ENCODE data around the gene NT5DC3.

The NT5DC3 gene

DNA sequence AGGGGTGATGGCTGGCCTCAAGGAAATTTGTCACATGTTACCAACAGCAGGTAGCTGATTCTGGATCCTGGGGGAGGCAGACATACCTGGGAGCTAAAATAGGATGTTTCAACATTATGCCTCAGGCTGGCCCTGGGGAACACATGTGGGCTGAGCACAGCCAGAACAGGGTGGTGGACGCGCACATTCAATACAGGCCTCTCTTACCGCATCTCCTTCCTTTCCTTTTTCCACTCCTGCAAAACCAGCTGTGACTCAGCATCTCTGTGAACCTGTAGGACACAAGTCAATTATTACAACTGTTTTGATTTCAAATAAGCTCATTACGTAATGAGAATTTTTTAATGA is 61.0 kb downstream of the NT5DC3 start:
- DNase-seq = no peak

DNA sequence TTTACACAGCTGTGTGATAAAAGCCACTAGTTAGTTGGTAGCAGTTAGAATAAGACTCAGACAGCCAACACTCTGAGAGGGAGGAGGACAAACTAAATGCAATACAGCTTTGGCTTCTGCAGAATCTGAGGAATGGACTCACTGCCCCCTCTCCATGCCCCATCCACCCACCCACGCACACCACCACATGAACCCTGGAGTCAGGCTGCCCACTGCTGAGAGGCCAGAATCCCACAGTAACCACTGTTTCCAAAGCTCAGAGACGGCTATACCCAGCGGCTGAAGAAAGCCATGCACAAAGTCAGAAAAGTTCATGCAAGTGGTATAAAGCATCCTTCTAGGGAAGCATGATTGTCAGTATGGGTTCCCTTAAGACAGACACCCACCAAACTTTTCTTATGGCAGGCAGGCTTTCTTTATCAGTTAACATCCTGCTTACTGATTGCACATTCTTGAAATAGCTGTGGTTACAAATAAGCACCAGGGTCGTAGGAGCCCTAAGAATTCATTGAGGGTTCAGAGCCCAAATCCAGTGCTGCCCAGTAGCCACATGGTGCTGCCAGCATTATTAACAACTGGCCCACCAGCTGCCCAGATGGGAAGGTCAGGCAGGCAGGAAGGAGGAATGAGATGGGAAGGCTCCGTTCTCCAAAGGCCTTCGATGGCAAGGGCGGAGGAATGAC is 61.5 kb downstream of the NT5DC3 start:
- no peak for DNase-seq

GRCh38 chr12:103778781-103779180 is 62.3 kb downstream of the NT5DC3 start:
- no peak for DNase-seq

DNA sequence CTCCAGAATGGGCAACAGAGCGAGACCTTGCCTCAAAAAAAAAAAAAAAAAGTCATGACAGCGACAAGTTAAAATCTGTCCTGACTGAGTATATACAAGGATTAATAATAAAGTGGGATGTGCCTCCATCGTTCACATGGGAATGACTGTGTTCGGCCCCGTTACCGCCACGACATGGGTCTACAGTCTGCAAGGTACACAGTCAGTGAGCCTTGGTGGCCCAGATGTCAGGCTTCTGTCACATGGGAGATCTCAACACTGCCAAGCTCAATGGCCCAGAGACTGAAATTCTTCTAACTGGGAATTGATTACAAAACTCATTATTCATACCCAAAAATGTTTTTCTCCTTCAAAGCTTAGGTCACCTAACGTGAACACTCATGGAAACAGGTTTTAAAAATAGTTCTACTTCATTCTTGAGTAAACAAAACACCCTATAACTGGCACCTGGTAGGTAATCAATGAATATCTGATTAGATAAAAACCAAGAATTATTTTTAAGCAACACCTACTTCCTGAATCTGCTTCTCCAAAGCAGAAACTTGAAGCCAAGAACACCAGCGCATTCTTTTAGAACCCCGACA is 66.0 kb downstream of the NT5DC3 start:
- no peak for DNase-seq

- DNase-seq = no peak
These were observed 67.7 kb downstream of the NT5DC3 start for GRCh38 chr12:103773109-103773910.

DNA sequence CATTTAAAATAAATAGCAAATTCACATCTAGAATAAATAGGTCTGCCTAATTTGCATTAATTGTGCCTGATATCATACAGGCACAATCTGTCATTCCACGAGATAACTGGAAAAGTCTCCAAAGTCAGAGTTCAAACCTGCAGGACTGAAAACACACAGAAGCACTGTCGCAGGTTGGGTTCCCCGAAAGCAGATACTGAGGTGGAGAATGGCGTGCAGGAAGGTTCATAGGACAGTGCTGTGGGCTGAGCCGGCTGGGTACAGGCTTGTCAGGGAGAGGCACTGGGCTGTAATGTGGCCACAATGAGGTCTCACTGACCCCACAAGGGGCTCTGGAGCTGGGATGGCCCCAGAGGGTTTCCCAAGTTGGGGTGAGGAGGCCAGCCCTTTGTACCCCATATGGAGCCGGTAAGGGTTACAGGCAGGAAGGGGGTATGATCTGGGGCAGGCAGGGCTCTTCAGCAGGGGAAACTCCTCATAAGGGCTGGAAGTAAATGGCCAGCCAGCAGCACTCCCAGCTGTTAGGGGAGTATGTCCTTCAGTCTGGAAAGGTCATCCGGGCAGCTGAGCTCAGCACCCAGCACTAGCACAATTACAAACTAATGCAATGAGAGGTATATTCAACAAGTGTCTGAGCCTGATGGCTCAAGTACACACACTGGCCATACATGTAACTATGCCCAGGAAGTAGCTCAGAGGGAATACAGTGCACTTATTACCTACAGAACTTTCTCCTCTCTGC is 68.5 kb downstream of the NT5DC3 start:
- DNase-seq = no peak

- DNase-seq = peak; percentile 8
These were observed 69.6 kb downstream of the NT5DC3 start for GRCh38 chr12:103771466-103771865.

DNA sequence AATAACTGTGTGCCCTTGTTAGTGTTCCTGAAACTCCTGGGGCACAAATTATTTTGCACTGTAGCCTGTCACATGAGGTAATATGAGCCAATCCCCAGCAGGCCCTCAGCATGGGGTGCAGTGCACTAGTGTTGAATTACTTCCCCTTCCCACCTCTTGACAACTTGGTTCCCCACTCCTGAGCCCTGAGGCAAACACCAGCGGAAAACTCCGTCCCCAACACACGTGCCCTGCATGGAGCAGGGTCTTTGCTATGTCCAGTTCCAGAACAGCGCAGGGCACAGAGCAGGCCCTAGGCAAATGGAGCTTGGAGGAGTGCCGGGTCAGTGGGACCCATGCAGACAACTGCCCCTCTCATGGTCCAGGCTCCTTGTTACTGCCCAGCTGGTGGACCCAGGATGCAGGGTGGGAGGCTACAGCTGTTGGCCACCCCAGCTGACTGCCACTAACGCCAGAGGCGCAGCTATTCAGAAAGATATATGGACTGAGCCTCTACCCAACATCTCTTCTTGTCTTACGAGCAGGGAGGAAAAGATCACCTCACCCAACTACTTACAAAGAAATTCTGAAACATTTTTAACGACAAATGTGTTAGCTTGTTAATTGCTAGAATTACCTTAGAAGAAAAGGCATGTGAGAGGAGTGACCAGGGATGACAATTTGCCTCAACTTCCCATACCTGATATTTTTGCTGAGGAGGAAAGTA is 71.6 kb downstream of the NT5DC3 start:
- DNase-seq = no peak

DNA sequence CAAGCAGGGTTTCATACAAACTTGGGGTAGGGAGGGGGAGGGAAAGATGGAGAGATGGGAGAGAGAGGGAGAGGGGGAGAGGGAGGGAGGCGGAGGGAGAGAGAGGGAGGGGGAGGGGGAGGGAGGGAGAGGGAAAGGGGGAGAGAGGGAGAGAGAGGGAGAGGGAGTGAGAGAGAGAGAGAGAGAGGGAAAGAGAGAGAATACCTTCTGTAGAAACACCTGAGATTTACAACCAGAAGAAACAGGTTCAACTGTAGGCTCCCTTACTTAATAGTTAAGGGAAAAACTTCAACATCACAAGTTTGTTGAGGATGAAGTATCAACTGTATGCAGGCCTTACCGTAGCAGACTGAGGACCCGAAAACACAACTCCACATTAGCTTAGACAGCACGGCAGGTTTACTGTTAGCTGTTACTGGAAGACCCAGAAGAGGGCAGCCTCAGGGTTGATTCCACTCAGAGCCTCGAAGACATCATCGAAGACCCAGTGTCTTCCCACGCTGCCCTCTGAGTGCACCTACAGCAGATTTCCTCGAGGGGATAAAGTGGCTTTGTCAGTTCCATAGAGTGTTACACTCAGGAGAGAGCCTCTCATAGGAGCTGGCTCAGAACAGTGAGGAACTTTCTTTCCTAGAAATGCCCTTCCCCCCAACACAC is 72.4 kb downstream of the NT5DC3 start:
- no peak for DNase-seq

GRCh38 chr12:103766028-103766427 is 75.0 kb downstream of the NT5DC3 start:
- no peak for DNase-seq

DNA sequence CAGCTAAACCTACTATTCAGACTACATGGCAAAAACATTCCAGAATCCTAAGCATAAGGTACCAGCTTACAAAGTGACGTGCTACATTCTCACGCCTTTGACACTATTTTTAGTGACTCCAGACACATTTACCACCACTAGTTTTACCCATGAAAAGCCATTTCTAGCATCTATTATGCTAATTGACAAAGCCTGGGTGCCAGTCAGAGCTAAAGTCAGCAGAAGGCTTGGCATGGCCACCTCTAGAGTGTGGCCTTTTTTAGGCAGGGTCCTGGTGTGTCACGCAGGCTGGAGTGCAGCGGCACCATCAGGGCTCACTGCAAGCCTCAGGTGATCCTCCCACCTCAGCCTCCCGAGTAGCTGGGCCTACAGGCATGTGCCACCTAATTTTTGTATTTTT is 75.7 kb downstream of the NT5DC3 start:
- DNase-seq = no peak

DNA sequence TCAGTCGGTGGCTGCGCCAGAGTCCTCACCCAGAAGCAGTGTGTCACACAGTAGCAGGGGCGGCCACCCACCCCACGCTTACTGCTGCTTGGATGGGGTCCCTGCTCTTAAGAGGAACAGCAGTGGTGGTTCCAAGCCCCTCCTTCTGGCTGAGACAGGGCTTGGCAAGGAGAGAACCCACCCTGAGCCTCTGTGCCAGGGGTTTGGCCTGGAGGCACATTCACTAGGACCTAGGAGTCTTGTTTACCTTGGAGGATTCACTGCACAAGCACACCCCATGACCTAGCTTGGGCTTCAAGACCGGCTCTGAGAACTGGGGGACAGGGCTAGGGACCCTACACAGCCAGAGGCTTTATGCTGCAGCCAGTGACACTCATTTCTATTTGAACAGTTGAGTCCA is 78.6 kb downstream of the NT5DC3 start:
- DNase-seq = no peak

DNA sequence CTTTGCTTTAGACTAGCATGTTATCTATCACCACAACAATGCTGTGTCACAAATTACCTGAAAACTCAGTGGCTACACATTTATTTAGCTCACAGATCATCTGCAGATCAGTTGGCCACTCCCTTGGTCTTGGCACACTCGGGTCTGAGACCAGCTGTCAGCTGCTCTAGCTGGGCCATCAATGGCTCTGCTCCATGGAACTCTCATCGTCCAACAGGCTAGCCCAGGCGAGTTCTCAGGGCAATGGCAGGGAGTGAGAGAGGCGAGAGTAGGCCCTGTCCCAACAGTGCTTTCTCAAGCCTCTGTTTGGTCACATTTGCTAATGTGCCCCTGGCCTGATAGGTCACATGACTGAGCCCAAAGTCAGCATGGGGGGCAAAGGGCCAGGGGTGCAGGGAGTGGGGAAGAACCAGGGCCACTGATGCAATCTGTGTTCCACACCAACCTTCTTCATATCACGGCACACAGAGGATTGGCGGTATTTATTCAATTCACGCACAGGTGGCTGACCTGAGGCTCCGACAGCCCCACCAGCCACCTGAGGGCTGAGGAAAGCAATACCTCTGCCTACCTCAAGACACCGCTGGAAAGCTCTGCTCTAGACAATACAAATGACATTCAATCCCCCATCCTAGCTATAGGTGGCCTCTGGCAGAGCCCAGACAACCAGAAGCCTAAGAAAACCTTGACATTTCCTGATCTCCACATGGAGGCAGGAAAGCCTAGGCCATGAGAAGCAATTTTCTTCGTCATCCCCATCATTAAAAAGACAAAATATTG is 82.5 kb downstream of the NT5DC3 start:
- DNase-seq = no peak

DNA sequence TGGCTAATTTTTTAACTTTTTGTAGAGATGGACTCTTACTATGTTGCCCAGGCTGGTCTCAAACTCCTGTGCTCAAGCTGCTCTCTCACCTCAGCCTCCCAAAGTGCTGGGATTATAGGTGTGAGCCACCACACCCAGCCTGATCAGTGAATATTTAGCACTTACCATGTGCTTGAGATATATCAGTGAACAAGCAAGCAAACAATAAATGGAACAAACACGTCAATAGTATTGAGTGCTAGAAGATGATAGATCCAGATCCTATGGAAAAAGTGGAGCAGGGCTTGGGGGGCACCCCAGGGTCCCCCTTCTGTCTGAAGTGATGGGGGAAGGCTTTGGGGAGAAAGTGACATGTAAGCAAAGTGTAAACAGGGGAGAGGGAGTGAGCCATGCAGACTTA is 83.8 kb downstream of the NT5DC3 start:
- DNase-seq = no peak

DNA sequence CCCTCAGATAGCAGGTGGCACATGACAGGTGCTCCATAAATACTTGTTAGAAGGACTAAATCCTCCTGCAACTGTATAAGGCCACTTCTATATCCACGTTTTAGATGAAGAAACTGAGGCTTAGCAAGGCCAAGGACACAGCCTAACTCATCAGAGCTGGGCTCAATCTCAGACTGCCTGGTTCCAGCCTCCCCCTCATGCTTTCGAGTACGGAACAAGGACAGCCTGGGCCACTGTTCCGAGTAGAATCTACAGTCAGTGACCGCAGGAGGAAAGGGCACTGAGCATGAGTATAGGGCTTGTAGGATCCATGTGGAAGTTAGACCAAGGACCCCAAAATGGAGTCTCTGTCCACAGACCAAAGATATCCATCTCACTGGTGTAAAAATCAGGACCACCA is 84.6 kb downstream of the NT5DC3 start:
- no peak for DNase-seq

DNA sequence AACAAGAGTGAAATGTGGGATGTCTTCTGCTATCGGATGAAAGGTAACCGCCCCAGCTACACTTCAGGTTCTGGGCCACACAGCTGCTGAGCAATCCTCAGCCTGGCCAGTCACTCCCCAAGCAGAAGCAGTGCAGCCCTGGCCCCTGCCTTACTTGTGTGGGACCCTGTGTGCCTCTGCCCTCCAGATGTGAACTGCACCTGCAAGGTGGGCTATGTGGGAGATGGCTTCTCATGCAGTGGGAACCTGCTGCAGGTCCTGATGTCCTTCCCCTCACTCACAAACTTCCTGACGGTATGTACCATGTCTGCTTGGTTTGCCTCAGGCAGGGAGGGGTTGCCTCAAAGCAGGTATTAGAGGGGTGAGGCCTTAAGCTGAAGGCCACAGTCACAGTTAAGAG is 85.6 kb downstream of the NT5DC3 start:
- DNase-seq = no peak

DNA sequence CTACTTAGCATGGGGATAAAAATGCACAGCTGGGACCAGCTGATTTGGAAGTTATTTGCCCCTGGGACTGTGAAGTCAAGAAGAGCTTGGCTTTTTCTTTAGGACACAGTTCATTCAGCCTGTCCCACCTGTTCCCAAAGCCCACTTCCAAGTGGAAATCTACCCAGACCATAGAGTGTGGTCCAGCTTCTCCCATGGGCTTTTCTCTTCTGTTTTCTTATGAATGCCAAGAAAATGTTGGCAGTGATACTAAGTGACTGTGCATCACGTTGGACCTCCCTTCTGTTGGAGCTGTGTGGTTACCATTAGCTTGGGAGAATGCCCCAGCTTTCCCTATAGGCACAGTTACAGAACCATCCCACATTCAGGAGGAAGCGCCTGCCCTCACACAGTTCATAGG is 89.4 kb downstream of the NT5DC3 start:
- DNase-seq = no peak

GRCh38 chr12:103751171-103751570 is 89.9 kb downstream of the NT5DC3 start:
- DNase-seq = no peak

DNA sequence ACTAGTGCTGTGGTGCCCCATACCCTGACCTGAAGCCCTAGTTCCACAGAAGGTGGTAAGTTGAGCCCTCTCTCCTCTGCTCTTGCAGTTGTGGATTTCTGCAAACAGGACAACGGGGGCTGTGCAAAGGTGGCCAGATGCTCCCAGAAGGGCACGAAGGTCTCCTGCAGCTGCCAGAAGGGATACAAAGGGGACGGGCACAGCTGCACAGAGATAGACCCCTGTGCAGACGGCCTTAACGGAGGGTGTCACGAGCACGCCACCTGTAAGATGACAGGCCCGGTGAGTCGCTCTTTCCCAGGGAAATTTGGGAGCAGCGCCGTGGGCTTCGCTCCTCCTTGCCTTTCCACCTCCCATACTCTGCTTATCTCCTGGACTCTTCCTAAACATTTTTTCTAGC is 92.2 kb downstream of the NT5DC3 start:
- DNase-seq = no peak

- DNase-seq = no peak
These were observed 93.0 kb downstream of the NT5DC3 start for GRCh38 chr12:103748002-103748401.

GRCh38 chr12:103745962-103746361 is 95.1 kb downstream of the NT5DC3 start:
- DNase-seq = no peak

DNA sequence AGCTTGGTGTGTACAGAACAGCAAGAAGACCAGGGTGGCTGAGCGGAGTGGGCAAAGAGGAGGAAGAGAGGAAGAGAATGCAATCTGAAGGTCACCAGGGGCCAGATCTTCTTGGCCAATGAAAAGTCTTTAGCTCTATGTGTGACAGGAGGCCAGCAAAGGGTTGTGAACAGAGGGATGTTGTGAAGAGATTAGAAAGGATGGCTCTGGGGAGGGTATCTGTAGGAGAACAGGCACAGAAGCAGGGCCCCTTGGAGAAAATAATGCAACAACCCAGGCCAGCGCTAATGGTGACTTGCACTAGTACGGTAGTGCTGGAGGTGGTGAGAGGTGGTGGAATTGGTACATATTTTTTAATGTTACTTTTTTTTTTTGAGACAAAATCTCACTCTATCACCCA is 97.2 kb downstream of the NT5DC3 start:
- DNase-seq = no peak

Data from NCI-H1092 (cell line).